Peyer's patch (tissue), 4 donors: ENCODE results near the gene CETN3. TPM values are rescaled to one million over a fixed set of nuclear protein-coding genes. Genes with fewer than 3 reads are reported as not detected.

Experiments
- DNase-seq, 3 donors: peaks; one replicate each; pipeline ENCODE4 v3.0.0-alpha.2; 2017 to 2019
- H3K27ac ChIP-seq, 4 donors: fragments of 200-600 bp; sonication (generic); one replicate each; pipeline ENCODE4 v1.5.1; 2016 to 2019
- H3K27me3 ChIP-seq, 2 donors: fragments of 200-600 bp; sonication (generic); one replicate each; pipeline ENCODE4 v1.5.1; 2019
- H3K36me3 ChIP-seq, 3 donors: fragments of 200-600 bp; sonication (generic); one replicate each; pipeline ENCODE4 v1.5.1; 2016 to 2019
- H3K4me1 ChIP-seq, 4 donors: fragments of 200-600 bp; sonication (generic); one replicate each; pipeline ENCODE4 v1.5.1; 2016 to 2019
- H3K4me3 ChIP-seq, 4 donors: fragments of 200-600 bp; sonication (generic); 1 replicate in 3 of 4; 2 replicates in 1 of 4; pipeline ENCODE4 v1.5.1; 2016 to 2019; ENCODE audit warnings: mild to moderate bottlenecking in 1 of 4
- H3K9me3 ChIP-seq, 4 donors: fragments of 200-600 bp; sonication (generic); one replicate each; pipeline ENCODE4 v1.5.1; 2016 to 2019; ENCODE audit warnings: mild to moderate bottlenecking in 1 of 4
- POLR2A ChIP-seq, 2 donors: fragments of 450-650 bp; IDR thresholded peaks; one replicate each; pipeline ENCODE4 v1.5.1; 2017; ENCODE audit warnings: antibody characterized with exemption in 2 of 2, mild to moderate bottlenecking in 2 of 2, moderate library complexity in 2 of 2
- total RNA-seq, 4 donors: library from RNA; depleted of rRNA; stranded (reverse); fragments of >200 nt; gene quantifications; one replicate each; pipeline ENCODE4 v1.1.0, GENCODE V29; 2016
- TF ChIP-seq, protein P1 (sequence below), 6 experiments: fragments of 450-650 bp in 4 of 6; fragments of 200-600 bp in 2 of 6; sonication (generic) in 1 of 6; IDR thresholded peaks; one replicate each; pipeline ENCODE4 v1.5.1; 2017 to 2019; ENCODE audit warnings: antibody characterized with exemption in 6 of 6, mild to moderate bottlenecking in 3 of 6, moderate library complexity in 1 of 6

The CETN3 gene
- total RNA-seq, 4 donors from 2014 or later: 1.1 to 4.1 (median 2.9) TPM

DNA sequence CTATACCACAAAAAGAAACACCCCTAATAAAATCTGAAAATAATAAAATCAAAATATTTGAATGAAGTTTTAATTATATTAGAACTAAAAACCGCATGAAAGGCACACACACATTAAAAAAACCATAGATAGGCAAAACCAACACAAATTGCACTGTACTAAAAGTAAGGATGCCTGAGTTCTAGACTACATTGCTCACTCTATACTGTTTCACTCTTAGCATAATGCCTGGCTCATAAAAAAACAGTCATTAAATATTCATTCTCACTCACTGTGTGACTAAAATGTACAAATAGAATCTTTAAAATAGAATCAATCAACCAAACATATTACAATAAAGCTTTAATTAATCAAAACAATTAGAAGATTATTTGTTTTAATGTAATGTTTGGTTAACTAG is 41.7 kb downstream of the CETN3 start:
- Histone ChIP-seq H3K4me3 (no peak overlapping the region), H3K4me1 (no peaks in the 10 kb centered on the region), H3K27ac (no peak overlapping the region), H3K9me3 (peaks cover 0 to 6% (median 0%) of the 10 kb centered on the region in 4 donors), H3K36me3 (no peaks in the 10 kb centered on the region), H3K27me3 (no peaks in the 10 kb centered on the region)
- no peak for TF ChIP-seq POLR2A (IDR thresholded peaks at IDR 0.05)
- TF ChIP-seq, protein P1, sequence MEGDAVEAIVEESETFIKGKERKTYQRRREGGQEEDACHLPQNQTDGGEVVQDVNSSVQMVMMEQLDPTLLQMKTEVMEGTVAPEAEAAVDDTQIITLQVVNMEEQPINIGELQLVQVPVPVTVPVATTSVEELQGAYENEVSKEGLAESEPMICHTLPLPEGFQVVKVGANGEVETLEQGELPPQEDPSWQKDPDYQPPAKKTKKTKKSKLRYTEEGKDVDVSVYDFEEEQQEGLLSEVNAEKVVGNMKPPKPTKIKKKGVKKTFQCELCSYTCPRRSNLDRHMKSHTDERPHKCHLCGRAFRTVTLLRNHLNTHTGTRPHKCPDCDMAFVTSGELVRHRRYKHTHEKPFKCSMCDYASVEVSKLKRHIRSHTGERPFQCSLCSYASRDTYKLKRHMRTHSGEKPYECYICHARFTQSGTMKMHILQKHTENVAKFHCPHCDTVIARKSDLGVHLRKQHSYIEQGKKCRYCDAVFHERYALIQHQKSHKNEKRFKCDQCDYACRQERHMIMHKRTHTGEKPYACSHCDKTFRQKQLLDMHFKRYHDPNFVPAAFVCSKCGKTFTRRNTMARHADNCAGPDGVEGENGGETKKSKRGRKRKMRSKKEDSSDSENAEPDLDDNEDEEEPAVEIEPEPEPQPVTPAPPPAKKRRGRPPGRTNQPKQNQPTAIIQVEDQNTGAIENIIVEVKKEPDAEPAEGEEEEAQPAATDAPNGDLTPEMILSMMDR (IDR thresholded peaks at IDR 0.05): no peak
- DNase-seq: no peak

DNA sequence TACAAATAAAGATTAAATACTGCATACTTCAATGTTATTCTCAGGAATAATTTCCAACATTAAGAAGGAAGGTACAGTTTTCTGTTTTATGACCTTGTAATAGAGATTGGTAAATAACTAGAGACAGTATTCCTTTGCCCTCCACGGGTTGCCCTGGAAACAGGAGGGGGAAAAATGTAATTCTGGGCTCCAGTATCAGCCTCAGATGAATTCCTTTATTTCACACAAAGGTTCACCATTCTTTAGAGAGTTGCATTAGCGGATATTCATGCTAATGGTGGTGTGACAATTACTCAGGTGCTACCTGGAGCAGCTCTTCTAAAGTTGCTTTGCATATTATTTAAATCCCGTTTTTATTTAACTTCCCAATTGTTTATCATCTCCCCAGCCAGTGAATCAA is 42.6 kb downstream of the CETN3 start:
- H3K27me3 ChIP-seq: no peaks in the 10 kb centered on the region
- H3K4me1 ChIP-seq: no peaks in the 10 kb centered on the region
- H3K4me3 ChIP-seq: no peak overlapping the region
- TF ChIP-seq, protein P1 (IDR thresholded peaks at IDR 0.05): no peak
- no peak for TF ChIP-seq POLR2A (IDR thresholded peaks at IDR 0.05)
- peaks cover 0 to 6% (median 0%) of the 10 kb centered on the region in 4 donors for H3K9me3 ChIP-seq
- no peak for DNase-seq
- H3K27ac ChIP-seq: no peak overlapping the region
- H3K36me3 ChIP-seq: no peaks in the 10 kb centered on the region

DNA sequence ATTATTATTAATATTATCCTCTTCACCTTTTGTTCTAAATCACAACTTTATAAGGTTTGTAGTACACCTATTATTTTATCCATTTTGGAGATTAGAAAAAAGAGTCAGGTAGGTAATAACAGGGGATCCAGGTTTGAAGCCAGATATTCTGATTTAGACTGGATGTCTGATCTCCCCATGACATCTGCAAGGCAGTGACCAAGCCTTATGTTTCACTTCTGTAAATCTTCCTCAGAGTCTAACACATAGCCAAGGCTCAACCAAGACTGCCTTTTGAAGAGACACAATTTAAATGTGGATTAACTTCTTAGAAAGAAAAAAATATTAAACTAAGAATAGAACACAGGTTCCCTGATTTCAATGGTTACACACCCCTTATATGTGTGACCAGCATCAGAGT is 44.2 kb downstream of the CETN3 start:
- TF ChIP-seq, protein P1 (IDR thresholded peaks at IDR 0.05): no peak
- no peak for TF ChIP-seq POLR2A (IDR thresholded peaks at IDR 0.05)
- no peaks in the 10 kb centered on the region for H3K4me1 ChIP-seq
- no peak for DNase-seq
- no peaks in the 10 kb centered on the region for H3K36me3 ChIP-seq
- H3K27me3 ChIP-seq: no peaks in the 10 kb centered on the region
- H3K9me3 ChIP-seq: no peaks in the 10 kb centered on the region
- H3K27ac ChIP-seq: no peak overlapping the region
- H3K4me3 ChIP-seq: no peak overlapping the region

DNA sequence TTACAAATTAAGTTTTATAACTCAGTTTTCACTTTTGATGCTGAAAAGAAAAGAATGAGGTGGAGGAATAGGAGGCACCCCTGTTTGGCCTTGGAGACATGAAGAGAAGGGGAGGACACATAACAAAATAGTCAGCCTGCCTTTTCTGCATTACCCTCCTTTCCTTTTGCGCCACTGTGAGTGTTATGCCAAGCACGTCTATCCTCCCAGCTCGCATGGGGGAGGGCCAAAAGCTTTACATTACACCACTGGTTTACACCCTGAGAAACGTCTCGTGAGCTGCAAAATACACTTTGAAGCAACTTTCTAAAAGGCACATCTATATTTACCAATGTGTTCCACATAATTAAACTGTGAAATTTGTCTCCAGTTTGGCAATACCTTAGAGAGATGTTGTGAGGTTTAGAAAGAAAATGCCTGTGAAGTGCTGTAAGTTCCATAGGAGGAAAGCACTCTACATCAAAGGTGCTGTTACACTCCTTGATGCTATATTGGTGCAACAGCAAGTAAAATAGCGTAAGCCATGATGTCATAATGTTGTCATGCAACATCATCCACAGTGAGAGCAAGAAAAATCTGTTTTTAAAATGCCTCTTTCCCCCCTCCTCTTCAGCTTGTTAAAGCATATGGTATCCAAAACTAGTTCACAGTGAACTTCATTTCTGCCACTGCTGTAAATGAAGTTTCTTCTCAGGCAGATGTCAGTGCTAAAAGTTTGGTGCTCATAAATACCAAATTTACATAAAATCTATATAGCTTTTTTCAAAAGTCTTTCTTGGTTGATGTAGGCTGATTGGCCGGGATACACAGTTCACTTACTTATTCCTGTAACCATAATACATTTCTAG is 50.3 kb downstream of the CETN3 start:
- no peaks in the 10 kb centered on the region for H3K27me3 ChIP-seq
- no peaks in the 10 kb centered on the region for H3K36me3 ChIP-seq
- TF ChIP-seq POLR2A (IDR thresholded peaks at IDR 0.05): no peak
- TF ChIP-seq, protein P1 (IDR thresholded peaks at IDR 0.05): no peak
- H3K4me3 ChIP-seq: no peak overlapping the region
- no peak overlapping the region for H3K27ac ChIP-seq
- no peaks in the 10 kb centered on the region for H3K4me1 ChIP-seq
- H3K9me3 ChIP-seq: no peaks in the 10 kb centered on the region
- no peak for DNase-seq

DNA sequence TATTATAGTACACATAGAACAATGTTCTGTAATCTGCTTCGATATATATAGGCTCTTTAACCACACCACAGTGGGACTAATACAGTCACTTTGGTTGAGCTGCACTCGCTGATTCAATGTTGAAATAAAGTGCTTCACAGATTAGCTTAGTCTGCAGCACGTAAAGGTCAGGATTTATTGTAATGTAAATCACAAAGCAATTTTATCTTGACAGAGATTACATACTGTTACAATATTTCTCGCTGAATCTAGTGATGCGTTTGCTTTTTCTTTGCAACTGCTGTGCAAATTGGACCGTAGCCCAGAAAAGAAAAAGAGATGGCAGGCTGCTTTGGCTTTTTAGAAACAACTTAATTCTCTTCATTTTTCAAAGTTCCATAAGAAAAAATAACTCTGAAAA is 52.9 kb downstream of the CETN3 start:
- Histone ChIP-seq H3K4me1 (no peaks in the 10 kb centered on the region), H3K27ac (no peak overlapping the region), H3K36me3 (no peaks in the 10 kb centered on the region), H3K4me3 (no peak overlapping the region), H3K9me3 (no peaks in the 10 kb centered on the region), H3K27me3 (no peaks in the 10 kb centered on the region)
- TF ChIP-seq, protein P1 (IDR thresholded peaks at IDR 0.05): no peak
- no peak for TF ChIP-seq POLR2A (IDR thresholded peaks at IDR 0.05)
- DNase-seq: no peak
